GM06990 (cell line): Measurements from ENCODE around the gene ABHD11.
"Not testable (repeated sequence)": the region's sequence is repeated elsewhere in the genome, so short reads cannot be mapped to it uniquely, and the experiment has no call there.

ENCODE experiments used
- DNase-seq: peaks from one replicate; pipeline ENCODE4 v3.0.0-alpha.2; 2011; ENCODE audit not compliant: insufficient read length; ENCODE audit errors: extremely low read depth
- H3K27me3 ChIP-seq: replicated peaks from 2 replicates; pipeline ENCODE4 v1.6.0; 2011; ENCODE audit warnings: low read length; ENCODE audit not compliant: control insufficient read depth, insufficient read depth
- H3K36me3 ChIP-seq: 2 replicates; pipeline ENCODE4 v1.5.1; 2011; ENCODE audit warnings: low read length; ENCODE audit not compliant: control insufficient read depth, insufficient read depth
- H3K4me3 ChIP-seq: replicated peaks from 2 replicates; pipeline ENCODE4 v1.5.1; 2011; ENCODE audit warnings: low read depth, mild to moderate bottlenecking, control low read depth, low read length
- CTCF ChIP-seq: IDR thresholded peaks from 2 replicates; pipeline ENCODE4 v1.5.1; 2011; ENCODE audit warnings: low read length, control low read depth, mild to moderate bottlenecking, inconsistent platforms; ENCODE audit not compliant: insufficient read depth, poor library complexity, severe bottlenecking

The ABHD11 gene

GRCh38 chr7:73738612-73739386 is at the start of gene ABHD11:
Gene ABHD11 (minus strand): TSS chr7:73738802. CDS start chr7:73738770, 32 bp downstream.
- Histone ChIP-seq H3K27me3 (no peaks in the 10 kb centered on the region), H3K4me3 (peak within 1 kb of the TSS; percentile 83), H3K36me3 (peaks cover 7% of the 10 kb centered on the region)
- no peak for TF ChIP-seq CTCF
- peak; percentile 98 for DNase-seq

GRCh38 chr7:73787786-73788048 is 49.1 kb upstream of the ABHD11 start:
- not testable (repeated sequence) for H3K27me3 ChIP-seq, H3K36me3 ChIP-seq

GRCh38 chr7:73786588-73786987 is 48.0 kb upstream of the ABHD11 start:
- Histone ChIP-seq H3K4me3 (no peak overlapping the region), H3K27me3 (no peaks in the 10 kb centered on the region), H3K36me3 (no peaks in the 10 kb centered on the region)
- DNase-seq: no peak
- no peak for TF ChIP-seq CTCF

More at GRCh38 chr7:73787786-73788048, 49.1 kb upstream of the ABHD11 start:
- H3K4me3 ChIP-seq, DNase-seq: not testable (repeated sequence)

- TF ChIP-seq CTCF: no peak
- no peaks in the 10 kb centered on the region for H3K36me3 ChIP-seq
- H3K27me3 ChIP-seq: no peaks in the 10 kb centered on the region
- no peak overlapping the region for H3K4me3 ChIP-seq
- no peak for DNase-seq
Measured at GRCh38 chr7:73779517-73779916, 40.9 kb upstream of the ABHD11 start.

- no peak overlapping the region for H3K4me3 ChIP-seq
- TF ChIP-seq CTCF: no peak
- no peak for DNase-seq
Measured at GRCh38 chr7:73778801-73779389, 40.3 kb upstream of the ABHD11 start.

GRCh38 chr7:73774923-73775322 is 36.3 kb upstream of the ABHD11 start:
- Histone ChIP-seq H3K4me3 (no peak overlapping the region), H3K36me3 (no peaks in the 10 kb centered on the region), H3K27me3 (no peaks in the 10 kb centered on the region; the same call in 1 of the 2 replicates)
- DNase-seq: no peak
- TF ChIP-seq CTCF: no peak

More at GRCh38 chr7:73778801-73779389, 40.3 kb upstream of the ABHD11 start:
- H3K36me3 ChIP-seq: no peaks in the 10 kb centered on the region
- H3K27me3 ChIP-seq: no peaks in the 10 kb centered on the region
